NB4 (cell line): Measurements from ENCODE around the gene KCNAB2.

ENCODE experiments used
- POLR2A ChIP-seq: IDR thresholded peaks from 2 replicates; pipeline ENCODE4 v1.6.1; 2011; ENCODE audit warnings: mild to moderate bottlenecking; ENCODE audit not compliant: insufficient read length; ENCODE audit errors: extremely low read depth
- TF ChIP-seq, protein P1 (sequence below): IDR thresholded peaks from 2 replicates; pipeline ENCODE4 v1.6.1; 2011; ENCODE audit warnings: low read depth, low read length

DNA sequence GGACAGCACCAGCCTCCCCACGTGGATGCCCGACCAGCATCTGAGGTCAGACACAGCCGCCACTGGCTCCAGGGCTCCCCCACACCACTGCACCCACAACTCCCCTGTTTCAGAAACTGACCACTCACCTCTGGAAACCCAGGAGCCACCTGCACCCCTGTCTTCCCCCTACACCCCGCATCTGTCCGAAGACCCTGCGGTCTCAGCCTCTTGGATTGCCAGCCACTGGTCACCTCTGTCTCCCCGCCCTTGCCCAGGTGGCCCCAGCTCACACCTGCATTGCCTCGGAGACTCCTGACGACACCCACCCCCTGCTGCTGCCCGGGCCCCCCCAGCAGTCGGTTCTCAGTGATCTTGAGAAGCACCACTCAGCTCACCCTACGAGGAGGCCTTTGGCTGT lies 32.2 kb upstream of the KCNAB2 start:
- TF ChIP-seq, protein P1, sequence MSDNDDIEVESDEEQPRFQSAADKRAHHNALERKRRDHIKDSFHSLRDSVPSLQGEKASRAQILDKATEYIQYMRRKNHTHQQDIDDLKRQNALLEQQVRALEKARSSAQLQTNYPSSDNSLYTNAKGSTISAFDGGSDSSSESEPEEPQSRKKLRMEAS = no peak
- TF ChIP-seq POLR2A = no peak
